Stimulated activated CD4-positive, alpha-beta T cell treated with anti-CD3 and anti-CD28 coated beads, TNF-alpha, amount 100 ng/mL, for 48 hours (primary cell): Measurements from ENCODE around the gene FIBIN.
"Not testable (repeated sequence)": the region's sequence is repeated elsewhere in the genome, so short reads cannot be mapped to it uniquely, and the experiment has no call there.

Source experiments
- DNase-seq, 3 donors: peaks; one replicate each; pipeline ENCODE4 v3.0.0-alpha.2; 2020; ENCODE audit warnings: low read depth in 3 of 3

Gene FIBIN

GRCh38 chr11:26977209-26977608 lies 16.7 kb upstream of the FIBIN start:
- not testable (repeated sequence) for DNase-seq

GRCh38 chr11:26983645-26984044 lies 10.3 kb upstream of the FIBIN start:
- DNase-seq: no peak

- no peak for DNase-seq
These were observed 8.4 kb upstream of the FIBIN start for GRCh38 chr11:26985470-26985869.

GRCh38 chr11:26985943-26986342 lies 8.0 kb upstream of the FIBIN start:
- no peak for DNase-seq

- DNase-seq: no peak
These were observed 6.6 kb upstream of the FIBIN start for GRCh38 chr11:26987272-26987671.

- no peak for DNase-seq
These were observed 6.2 kb upstream of the FIBIN start for GRCh38 chr11:26987731-26988130.

GRCh38 chr11:26992031-26992541 lies 1.8 kb upstream of the FIBIN start:
- DNase-seq: no peak

- DNase-seq: no peak
These were observed 751 bp downstream of the FIBIN start for GRCh38 chr11:26994631-26995095.

GRCh38 chr11:26995701-26996460 lies 2.0 kb downstream of the FIBIN start:
- no peak for DNase-seq

GRCh38 chr11:26997378-26997777 lies 3.5 kb downstream of the FIBIN start:
- DNase-seq: no peak

- not testable (repeated sequence) for DNase-seq
These were observed 7.3 kb downstream of the FIBIN start for GRCh38 chr11:27001136-27001730.

GRCh38 chr11:27002431-27002830 lies 8.5 kb downstream of the FIBIN start:
- no peak for DNase-seq

GRCh38 chr11:27002838-27003237 lies 8.9 kb downstream of the FIBIN start:
- DNase-seq: no peak

- DNase-seq: no peak
These were observed 10.2 kb downstream of the FIBIN start for GRCh38 chr11:27004103-27004502.

GRCh38 chr11:27008811-27009535 lies 15.1 kb downstream of the FIBIN start:
- no peak for DNase-seq

GRCh38 chr11:27011560-27012233 lies 17.8 kb downstream of the FIBIN start:
- DNase-seq: no peak

GRCh38 chr11:27012234-27012921 lies 18.5 kb downstream of the FIBIN start:
- no peak for DNase-seq

- DNase-seq: no peak
These were observed 20.0 kb downstream of the FIBIN start for GRCh38 chr11:27013781-27014361.

- DNase-seq: no peak
These were observed 25.1 kb downstream of the FIBIN start for GRCh38 chr11:27018902-27019529.

- no peak for DNase-seq
These were observed 26.8 kb downstream of the FIBIN start for GRCh38 chr11:27020751-27021150.
